T1000 (cell line): ENCODE measurements around the gene KRT17.
A peak's percentile ranks its signal among the peaks of the same experiment; 100 is the strongest.

ENCODE experiments used
- DNase-seq: peaks from one replicate; lab custom pipeline; 2025; ENCODE audit warnings: mixed read lengths; lab: John Stamatoyannopoulos, UW

Gene KRT17

GRCh38 chr17:41624208-41625101, at the start of gene KRT17:
Gene KRT17 (minus strand): TSS chr17:41624575. CDS start chr17:41624509, 66 bp downstream.
- DNase-seq = no peak

- no peak for DNase-seq
Observed at GRCh38 chr17:41672153-41672552, 47.8 kb upstream of the KRT17 start.

GRCh38 chr17:41667280-41668041, 43.1 kb upstream of the KRT17 start:
- no peak for DNase-seq

- DNase-seq = peak; percentile 67
Observed at GRCh38 chr17:41666708-41667279, 42.4 kb upstream of the KRT17 start.

- DNase-seq = no peak
Observed at GRCh38 chr17:41666237-41666641, 41.9 kb upstream of the KRT17 start.

GRCh38 chr17:41665566-41666236, 41.3 kb upstream of the KRT17 start:
- peak; percentile 71 for DNase-seq

- DNase-seq = no peak
Observed at GRCh38 chr17:41664587-41665565, 40.5 kb upstream of the KRT17 start.

- no peak for DNase-seq
Observed at GRCh38 chr17:41664172-41664457, 39.7 kb upstream of the KRT17 start.

GRCh38 chr17:41663451-41664171, 39.2 kb upstream of the KRT17 start:
- DNase-seq = no peak

- DNase-seq = no peak
Observed at GRCh38 chr17:41660221-41660711, 35.9 kb upstream of the KRT17 start.

GRCh38 chr17:41659427-41660212, 35.2 kb upstream of the KRT17 start:
- no peak for DNase-seq

DNA sequence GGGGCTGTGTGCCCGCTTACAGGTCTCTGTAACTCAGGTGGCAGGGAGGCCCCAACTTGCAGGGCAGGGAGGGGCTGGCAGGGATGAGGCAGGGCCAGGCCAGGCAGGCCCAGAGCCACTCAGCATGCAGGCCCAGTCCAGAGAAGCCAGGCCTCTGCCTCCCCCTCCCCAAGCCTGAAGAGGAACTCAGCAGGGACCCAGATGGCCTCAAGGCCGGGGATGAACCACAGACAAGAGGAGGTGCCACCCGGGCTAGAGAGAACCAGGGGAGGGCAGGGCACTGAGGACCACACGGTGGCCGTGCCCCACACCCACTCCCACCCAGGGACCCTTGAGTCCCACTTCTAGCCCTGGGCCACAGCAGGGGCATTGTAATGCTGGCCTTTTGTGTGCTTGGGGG, 34.5 kb upstream of the KRT17 start:
- DNase-seq = no peak

DNA sequence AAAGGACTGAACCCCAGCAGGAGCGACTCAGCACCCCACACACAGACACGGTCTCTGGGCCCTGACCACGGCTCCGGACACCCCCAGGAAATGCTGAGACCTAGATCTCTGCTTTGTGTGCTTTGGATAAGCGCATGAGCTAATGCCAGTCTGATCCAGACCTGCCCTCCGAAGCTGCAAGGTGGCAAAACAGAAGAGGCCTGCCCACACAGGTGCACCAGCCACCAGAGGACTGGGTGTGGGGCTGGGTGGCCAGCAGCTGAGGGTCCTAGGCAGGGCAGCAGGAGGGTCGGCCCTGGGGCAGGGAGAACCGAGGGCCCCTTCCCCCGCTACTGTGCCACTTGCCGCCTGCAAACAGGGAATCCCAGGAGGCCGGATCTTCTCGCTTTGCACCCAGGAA, 33.6 kb upstream of the KRT17 start:
- DNase-seq = no peak

- no peak for DNase-seq
Observed at GRCh38 chr17:41657176-41657754, 32.9 kb upstream of the KRT17 start.

DNA sequence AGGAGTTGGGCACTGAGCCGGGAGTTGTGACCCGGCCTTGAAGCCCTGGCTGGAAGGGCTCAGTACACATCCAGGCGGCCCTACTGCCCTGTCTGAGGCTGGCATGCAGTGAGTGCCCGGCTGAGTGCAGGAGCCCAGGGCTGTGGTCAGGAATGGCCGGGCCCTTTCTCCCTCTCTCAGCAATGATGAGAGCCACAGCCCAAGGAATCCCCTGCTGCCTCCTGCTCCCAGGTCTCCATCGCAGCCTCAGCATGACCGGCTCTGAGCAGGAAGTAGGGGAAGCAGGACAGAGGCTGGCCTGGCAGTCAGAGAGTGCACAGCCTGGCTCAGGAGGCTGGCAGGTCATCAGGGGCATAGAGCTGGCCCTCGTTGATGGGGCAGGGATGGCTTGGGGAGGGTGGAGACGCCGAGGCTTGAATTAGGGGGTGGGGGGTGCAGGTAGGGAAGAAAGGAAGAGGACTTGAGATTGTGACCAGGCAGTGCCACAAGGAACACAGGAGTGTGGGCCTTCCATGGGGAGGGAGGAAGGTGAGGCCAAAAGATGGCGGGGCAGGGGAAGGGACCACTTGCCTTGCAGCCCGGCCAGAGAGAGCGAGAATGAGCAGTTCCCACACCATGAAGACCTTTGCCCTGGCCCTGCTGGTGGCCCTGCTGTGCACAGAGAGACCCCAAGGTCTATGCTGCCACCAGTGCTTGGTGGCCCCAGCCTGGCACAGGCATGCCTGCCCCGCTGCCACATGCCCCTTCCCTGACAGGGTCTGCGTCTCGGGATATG, 32.1 kb upstream of the KRT17 start:
- DNase-seq = no peak

DNA sequence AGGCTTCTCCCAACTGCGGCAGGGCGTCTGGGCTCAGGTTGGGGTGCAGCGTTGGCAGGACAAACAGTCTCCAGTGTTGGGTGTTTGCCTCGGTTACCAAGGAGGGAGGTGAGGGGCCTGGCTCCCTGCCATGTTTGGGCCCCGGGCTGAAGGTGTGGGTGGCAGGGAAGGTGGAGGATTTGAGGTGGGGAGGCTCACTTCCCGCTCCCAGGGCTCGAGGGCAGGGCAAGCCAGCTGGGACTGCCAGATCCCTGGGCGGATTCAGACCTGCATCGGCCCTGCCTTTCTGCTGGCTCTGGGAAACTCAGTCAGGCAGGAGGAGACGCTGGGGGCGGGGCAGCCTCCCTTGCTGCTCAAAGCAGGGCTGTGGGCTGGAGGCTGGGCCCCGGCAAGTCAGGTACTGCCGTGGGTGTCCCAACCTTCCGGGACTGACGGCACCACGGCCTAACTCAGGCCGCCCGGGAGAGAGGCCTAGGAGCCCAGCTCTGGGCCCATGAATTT, 31.3 kb upstream of the KRT17 start:
- no peak for DNase-seq

- DNase-seq = no peak
Observed at GRCh38 chr17:41654678-41655607, 30.6 kb upstream of the KRT17 start.
